DOHH2 (cell line): ENCODE measurements around the gene TNS1.

Experiments used
- H3F3A ChIP-seq: fragments of 200-600 bp; sonication (generic), shearing (Covaris generic); 2 replicates; pipeline ENCODE4 v1.6.0; 2016; ENCODE audit warnings: antibody characterized with exemption, mild to moderate bottlenecking; ENCODE audit not compliant: control insufficient read depth, insufficient read depth
- H3K27ac ChIP-seq: fragments of 200-600 bp; sonication (generic); 2 replicates; pipeline ENCODE4 v1.5.1; 2014; ENCODE audit warnings: low read depth, mild to moderate bottlenecking, low read length, moderate library complexity
- H3K27me3 ChIP-seq: fragments of 200-600 bp; sonication (generic); 2 replicates; pipeline ENCODE4 v1.6.1; 2014; ENCODE audit warnings: mild to moderate bottlenecking, low read length, mixed read lengths; ENCODE audit not compliant: control insufficient read depth
- H3K36me3 ChIP-seq: fragments of 200-600 bp; sonication (generic); 2 replicates; pipeline ENCODE4 v1.6.1; 2014; ENCODE audit warnings: mild to moderate bottlenecking, low read length, moderate library complexity, mixed read lengths; ENCODE audit not compliant: control insufficient read depth
- H3K4me1 ChIP-seq: fragments of 200-600 bp; sonication (generic); 2 replicates; pipeline ENCODE4 v1.6.1; 2014; ENCODE audit warnings: mild to moderate bottlenecking, low read length, mixed read lengths; ENCODE audit not compliant: control insufficient read depth
- H3K4me2 ChIP-seq: fragments of 200-600 bp; sonication (generic); 2 replicates; pipeline ENCODE4 v1.6.0; 2014; ENCODE audit warnings: mild to moderate bottlenecking, low read length, moderate library complexity
- H3K4me3 ChIP-seq: fragments of 200-600 bp; sonication (generic); 2 replicates; pipeline ENCODE4 v1.5.1; 2014; ENCODE audit warnings: mild to moderate bottlenecking, low read length, mixed read lengths
- H3K79me2 ChIP-seq: fragments of 200-600 bp; sonication (generic); 2 replicates; pipeline ENCODE4 v1.6.1; 2014; ENCODE audit warnings: mild to moderate bottlenecking, low read length, mixed read lengths; ENCODE audit not compliant: control insufficient read depth
- H3K9me2 ChIP-seq: fragments of 200-600 bp; sonication (generic); replicated peaks from 2 replicates; pipeline ENCODE4 v1.6.1; 2014; ENCODE audit warnings: mild to moderate bottlenecking, low read length, mixed read lengths; ENCODE audit not compliant: control insufficient read depth
- H3K9me3 ChIP-seq: fragments of 200-600 bp; sonication (generic); 2 replicates; pipeline ENCODE4 v1.6.1; 2014; ENCODE audit warnings: antibody characterized with exemption, low read length, mixed read lengths; ENCODE audit not compliant: control insufficient read depth, insufficient read depth
- H4K20me1 ChIP-seq: fragments of 200-600 bp; sonication (generic); 2 replicates; pipeline ENCODE4 v1.6.0; 2014; ENCODE audit warnings: low read depth, mild to moderate bottlenecking, antibody characterized with exemption, low read length, moderate library complexity; ENCODE audit not compliant: control insufficient read depth, insufficient read depth
- EZH2phosphoT487 ChIP-seq: fragments of 200-600 bp; sonication (generic); IDR thresholded peaks from 2 replicates; pipeline ENCODE4 v1.6.1; 2017; ENCODE audit warnings: borderline replicate concordance, mild to moderate bottlenecking, antibody characterized with exemption, low read length, moderate library complexity, mixed read lengths
- TF ChIP-seq, protein P1 (sequence below): fragments of 200-600 bp; sonication (generic); IDR thresholded peaks from one replicate; pipeline ENCODE4 v1.5.1; 2014; ENCODE audit warnings: antibody characterized with exemption, mild to moderate bottlenecking, low read depth, low read length; ENCODE audit not compliant: poor library complexity, severe bottlenecking

The TNS1 gene

GRCh38 chr2:217941339-217941738 is 61.5 kb downstream of the TNS1 start:
- Histone ChIP-seq H3K4me2 (no peak overlapping the region), H3F3A (no peaks in the 10 kb centered on the region), H3K9me3 (no peaks in the 10 kb centered on the region), H4K20me1 (no peaks in the 10 kb centered on the region), H3K27me3 (peaks cover 2% of the 10 kb centered on the region; the same call in 1 of the 2 replicates), H3K27ac (no peak overlapping the region), H3K4me1 (no peaks in the 10 kb centered on the region), H3K4me3 (no peak overlapping the region), H3K36me3 (no peaks in the 10 kb centered on the region), H3K79me2 (no peaks in the 10 kb centered on the region), H3K9me2 (no peaks in the 10 kb centered on the region)
- TF ChIP-seq, protein P1, sequence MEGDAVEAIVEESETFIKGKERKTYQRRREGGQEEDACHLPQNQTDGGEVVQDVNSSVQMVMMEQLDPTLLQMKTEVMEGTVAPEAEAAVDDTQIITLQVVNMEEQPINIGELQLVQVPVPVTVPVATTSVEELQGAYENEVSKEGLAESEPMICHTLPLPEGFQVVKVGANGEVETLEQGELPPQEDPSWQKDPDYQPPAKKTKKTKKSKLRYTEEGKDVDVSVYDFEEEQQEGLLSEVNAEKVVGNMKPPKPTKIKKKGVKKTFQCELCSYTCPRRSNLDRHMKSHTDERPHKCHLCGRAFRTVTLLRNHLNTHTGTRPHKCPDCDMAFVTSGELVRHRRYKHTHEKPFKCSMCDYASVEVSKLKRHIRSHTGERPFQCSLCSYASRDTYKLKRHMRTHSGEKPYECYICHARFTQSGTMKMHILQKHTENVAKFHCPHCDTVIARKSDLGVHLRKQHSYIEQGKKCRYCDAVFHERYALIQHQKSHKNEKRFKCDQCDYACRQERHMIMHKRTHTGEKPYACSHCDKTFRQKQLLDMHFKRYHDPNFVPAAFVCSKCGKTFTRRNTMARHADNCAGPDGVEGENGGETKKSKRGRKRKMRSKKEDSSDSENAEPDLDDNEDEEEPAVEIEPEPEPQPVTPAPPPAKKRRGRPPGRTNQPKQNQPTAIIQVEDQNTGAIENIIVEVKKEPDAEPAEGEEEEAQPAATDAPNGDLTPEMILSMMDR = no peak
- no peak for TF ChIP-seq EZH2phosphoT487

DNA sequence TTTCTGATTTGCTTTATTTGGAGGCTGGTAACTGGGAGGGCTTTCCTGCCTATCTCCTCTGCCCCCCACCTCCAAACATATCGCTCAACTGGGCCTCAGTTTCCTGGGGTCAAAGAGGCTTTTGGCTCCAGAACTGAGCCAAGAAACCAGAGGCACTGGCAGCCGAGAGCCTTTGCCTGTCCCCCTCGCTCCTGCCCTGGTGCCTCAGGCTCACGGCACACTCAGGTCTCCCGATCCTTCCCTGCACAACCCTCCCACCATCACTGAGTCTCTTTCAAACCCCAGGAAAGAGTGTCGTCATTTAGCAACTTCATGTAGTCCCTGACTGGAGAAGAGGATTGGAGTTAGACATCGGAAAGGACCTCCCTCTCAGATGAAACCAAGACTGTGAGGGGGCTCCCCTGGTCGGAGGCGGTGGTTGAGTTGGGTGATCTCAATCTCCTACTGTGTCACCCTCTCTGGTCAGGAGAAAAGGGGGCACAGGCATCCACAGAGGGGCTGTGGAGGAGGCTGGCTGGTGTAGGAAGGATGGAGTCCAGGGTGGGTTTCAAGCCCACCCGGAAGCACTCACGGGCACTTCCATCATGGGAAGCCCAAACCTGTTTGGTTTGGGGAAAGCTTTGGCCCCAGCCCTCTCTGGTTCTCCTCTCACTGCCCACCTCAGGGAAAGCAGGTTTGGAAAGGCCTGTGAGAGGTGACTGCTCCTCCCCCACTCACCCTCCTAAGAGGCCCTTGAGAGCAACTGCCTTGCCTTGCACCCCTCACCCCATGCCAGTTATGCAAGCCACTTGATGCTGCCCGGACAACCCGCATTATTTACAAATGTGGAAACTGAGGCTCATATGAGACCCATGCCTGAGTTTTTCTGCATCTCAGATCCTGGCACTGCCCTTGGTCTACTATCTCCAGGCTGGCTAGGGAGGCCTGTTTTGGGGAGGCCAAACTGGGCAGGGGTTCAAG is 62.3 kb downstream of the TNS1 start:
- H3K79me2 ChIP-seq = no peaks in the 10 kb centered on the region
- no peak overlapping the region for H3K27ac ChIP-seq
- TF ChIP-seq EZH2phosphoT487 = no peak
- TF ChIP-seq, protein P1 = no peak
- no peak overlapping the region for H3K4me3 ChIP-seq
- H3K9me3 ChIP-seq = no peaks in the 10 kb centered on the region
- H3F3A ChIP-seq = no peaks in the 10 kb centered on the region
- no peaks in the 10 kb centered on the region for H3K36me3 ChIP-seq
- H3K4me1 ChIP-seq = no peaks in the 10 kb centered on the region
- no peaks in the 10 kb centered on the region for H4K20me1 ChIP-seq
- H3K4me2 ChIP-seq = no peak overlapping the region
- peaks cover 2% of the 10 kb centered on the region; the same call in 1 of the 2 replicates for H3K27me3 ChIP-seq
- H3K9me2 ChIP-seq = no peaks in the 10 kb centered on the region

DNA sequence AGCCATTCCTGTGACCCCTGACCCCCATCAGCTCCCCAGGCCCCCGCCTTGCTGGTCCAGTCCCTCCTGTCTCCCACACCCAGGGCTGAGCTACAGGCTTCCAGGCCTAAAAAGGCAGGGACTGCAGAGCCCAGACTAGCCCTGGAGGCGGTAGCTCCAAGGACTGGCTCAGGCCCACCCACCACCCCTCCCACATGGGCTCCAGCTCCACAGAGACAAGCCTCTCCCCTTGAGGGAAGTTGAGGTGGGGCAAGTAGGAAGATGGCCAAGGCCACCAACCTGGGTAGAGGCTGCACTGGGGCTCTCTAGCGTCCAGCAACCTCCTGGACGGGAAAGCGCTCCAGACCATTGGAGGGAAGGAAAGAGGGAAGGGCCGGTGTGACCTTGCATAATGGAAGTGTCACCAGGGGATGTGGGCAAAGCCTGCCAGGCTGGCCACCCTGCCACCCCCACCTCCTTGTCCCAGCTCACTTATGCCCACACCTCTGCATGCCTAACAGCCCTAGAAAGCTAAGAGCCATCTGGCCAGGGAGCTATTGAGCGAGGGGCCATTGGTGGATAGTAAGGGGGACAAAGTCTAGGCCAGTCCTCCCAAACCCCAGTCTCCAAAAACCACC is 63.1 kb downstream of the TNS1 start:
- no peaks in the 10 kb centered on the region for H3K4me1 ChIP-seq
- H3F3A ChIP-seq = no peaks in the 10 kb centered on the region
- peaks cover 2% of the 10 kb centered on the region; the same call in 1 of the 2 replicates for H3K27me3 ChIP-seq
- H3K4me2 ChIP-seq = no peak overlapping the region
- H3K4me3 ChIP-seq = no peak overlapping the region
- no peaks in the 10 kb centered on the region for H3K9me3 ChIP-seq
- H4K20me1 ChIP-seq = no peaks in the 10 kb centered on the region
- no peak for TF ChIP-seq EZH2phosphoT487
- TF ChIP-seq, protein P1 = no peak
- no peaks in the 10 kb centered on the region for H3K79me2 ChIP-seq
- no peak overlapping the region for H3K27ac ChIP-seq
- H3K36me3 ChIP-seq = no peaks in the 10 kb centered on the region
- no peaks in the 10 kb centered on the region for H3K9me2 ChIP-seq
